Lower leg skin (tissue), 4 donors: ENCODE data around the gene CLHC1. TPM values are rescaled to one million over a fixed set of nuclear protein-coding genes. Genes with fewer than 3 reads are reported as not detected.

ENCODE experiments used
- DNase-seq, 2 donors: peaks; one replicate each; pipeline ENCODE4 v3.0.0-alpha.2; 2019; ENCODE audit warnings: low spot score in 2 of 2
- H3K4me3 ChIP-seq: fragments of 200-600 bp; sonication (generic); 2 replicates; pipeline ENCODE4 v1.5.1; 2017; ENCODE audit warnings: mild to moderate bottlenecking, low read depth; ENCODE audit not compliant: poor library complexity, severe bottlenecking
- CTCF ChIP-seq, 3 donors: fragments of 450-650 bp; IDR thresholded peaks; one replicate each; pipeline ENCODE4 v1.5.1; 2016; ENCODE audit warnings: antibody characterized with exemption in 3 of 3, mild to moderate bottlenecking in 3 of 3, moderate library complexity in 2 of 3
- POLR2A ChIP-seq, 2 donors: fragments of 450-650 bp; IDR thresholded peaks; one replicate each; pipeline ENCODE4 v1.6.1; 2016 to 2017; ENCODE audit warnings: antibody characterized with exemption in 2 of 2, mild to moderate bottlenecking in 1 of 2, moderate library complexity in 1 of 2
- WGBS, 2 donors: methylation state at CpG; one replicate each; pipeline ENCODE4 v1.1.5; 2018; 5-methylcytosine and 5-hydroxymethylcytosine counted together
- intact Hi-C: fragments of 100-400 bp; cut with DNase I; formaldehyde crosslinking; loops from one replicate; pipeline ENCODE4 v1.15.0; 2023; ENCODE audit warnings: low total_unique reads
- total RNA-seq, 4 donors: library from RNA; depleted of rRNA; stranded (reverse); fragments of >200 nt; gene quantifications; one replicate each; pipeline ENCODE4 v1.1.0, GENCODE V29; 2016

The CLHC1 gene
- total RNA-seq, 4 donors from 2014 or later: 5.3 to 13.1 (median 7.9) TPM

- intact Hi-C loops: loop anchor here (10.0 kb wide), 2 partner anchors 121 to 151 kb away; no protein-coding TSS in a partner anchor
- WGBS, 2 donors: 28 to 57% methylated on average over 1 of the region's 1 CpG
- TF ChIP-seq CTCF (IDR thresholded peaks at IDR 0.05) (no peak), POLR2A (IDR thresholded peaks at IDR 0.05) (no peak)
- no peak overlapping the region for H3K4me3 ChIP-seq
- DNase-seq: no peak
These were observed 66.5 kb downstream of the CLHC1 start for GRCh38 chr2:55165626-55166025.

DNA sequence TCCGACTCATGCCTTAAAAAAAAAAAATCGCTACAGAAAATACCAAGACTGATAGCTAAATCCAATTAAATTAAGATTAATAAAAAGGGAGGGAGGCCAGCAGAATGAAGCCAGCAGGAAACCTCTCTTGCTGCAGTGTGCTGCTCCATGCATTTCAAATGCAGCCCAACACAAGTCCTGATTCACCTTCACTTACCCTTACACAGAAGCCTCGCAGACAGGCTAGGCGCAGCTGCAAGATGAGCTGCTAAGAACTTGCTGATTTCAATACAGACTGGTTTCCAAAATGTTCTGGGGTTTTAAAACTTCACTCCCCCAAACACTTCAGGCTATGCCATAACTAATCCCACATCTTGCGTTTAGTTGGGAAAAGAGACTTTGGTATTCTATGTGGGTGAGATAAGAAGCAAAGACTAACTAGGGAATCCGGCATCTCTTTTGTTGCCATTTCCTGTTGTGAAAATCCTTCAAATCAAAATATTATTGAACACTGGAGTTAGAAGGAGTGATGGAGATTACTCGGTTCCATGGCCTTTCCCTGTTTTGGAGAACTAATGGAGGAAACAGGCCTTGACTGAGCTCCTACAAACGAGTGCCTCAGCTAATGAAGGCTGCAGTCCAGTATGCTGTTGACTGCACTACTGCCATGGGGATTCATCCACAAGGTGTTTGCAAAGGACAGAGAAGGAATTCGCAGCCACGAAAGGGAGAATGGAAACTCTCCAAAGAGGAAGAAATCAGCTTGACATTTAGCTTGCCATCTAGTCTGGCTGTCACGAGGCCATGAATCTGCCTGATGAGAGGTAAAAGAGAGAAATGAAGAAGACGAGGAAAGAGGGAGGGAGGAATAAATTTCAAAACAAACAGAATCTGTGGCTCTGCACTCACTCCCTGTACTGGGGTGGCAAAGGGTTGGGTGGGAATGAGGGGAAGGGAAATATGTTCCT lies 67.3 kb downstream of the CLHC1 start:
- WGBS, 2 donors: 88 to 93% methylated on average over 12 of the region's 12 CpGs
- TF ChIP-seq POLR2A (IDR thresholded peaks at IDR 0.05) (no peak), CTCF (IDR thresholded peaks at IDR 0.05) (no peak)
- no peak overlapping the region for H3K4me3 ChIP-seq
- DNase-seq: no peak
- intact Hi-C loops: loop anchor here (10.0 kb wide), 2 partner anchors 120 to 150 kb away; no protein-coding TSS in a partner anchor

- 73 to 83% methylated on average over 7 of the region's 7 CpGs for WGBS, 2 donors
- intact Hi-C loops: loop anchor here (10.0 kb wide), 2 partner anchors 119 to 149 kb away; no protein-coding TSS in a partner anchor
- no peak for DNase-seq
- H3K4me3 ChIP-seq: no peak overlapping the region
- TF ChIP-seq POLR2A (IDR thresholded peaks at IDR 0.05) (no peak), CTCF (IDR thresholded peaks at IDR 0.05) (no peak)
These were observed 68.1 kb downstream of the CLHC1 start for GRCh38 chr2:55163941-55164390.

GRCh38 chr2:55163274-55163721 lies 68.8 kb downstream of the CLHC1 start:
- no peak for DNase-seq
- intact Hi-C loops: loop anchor here (10.0 kb wide), 2 partner anchors 118 to 148 kb away; no protein-coding TSS in a partner anchor
- no peak overlapping the region for H3K4me3 ChIP-seq
- WGBS, 2 donors: 42 to 43% methylated on average over 9 of the region's 9 CpGs
- no peak for TF ChIP-seq CTCF (IDR thresholded peaks at IDR 0.05)
- TF ChIP-seq POLR2A (IDR thresholded peaks at IDR 0.05): no peak

DNA sequence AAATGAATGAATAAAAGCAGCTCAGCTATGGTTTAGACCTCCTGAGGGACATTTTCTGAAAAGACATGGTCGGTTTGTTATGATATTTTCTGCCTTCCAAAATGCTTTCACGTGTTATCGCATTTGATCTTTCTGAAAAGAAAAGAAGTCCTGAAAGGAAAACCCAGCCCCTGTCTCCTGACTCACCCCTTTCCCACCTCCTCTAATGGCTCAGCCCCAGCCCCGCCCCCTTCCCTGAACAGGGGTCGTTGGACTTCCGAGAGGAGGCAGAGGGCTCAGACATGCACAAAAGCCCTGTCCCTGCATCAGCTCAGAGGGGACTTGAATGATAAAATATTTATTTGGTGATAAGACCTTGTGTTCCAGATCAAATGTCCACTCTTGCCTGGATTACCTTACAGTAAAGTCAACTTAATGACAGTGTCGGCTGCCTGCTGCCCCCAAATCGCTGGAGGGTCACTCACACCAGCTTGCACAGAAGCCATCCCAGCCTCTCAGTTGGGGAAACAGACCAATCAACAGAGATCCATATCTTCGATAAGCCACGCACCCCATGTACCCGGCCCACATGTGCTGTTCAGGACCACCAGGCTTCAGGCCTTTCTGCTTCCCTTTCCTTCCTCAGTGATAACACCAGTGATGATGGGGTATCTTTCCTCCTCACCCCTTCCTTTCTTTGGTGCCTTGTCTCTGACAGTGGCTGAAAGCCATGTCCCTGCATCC lies 69.6 kb downstream of the CLHC1 start:
- 72 to 76% methylated on average over 11 of the region's 11 CpGs for WGBS, 2 donors
- TF ChIP-seq POLR2A (IDR thresholded peaks at IDR 0.05) (no peak), CTCF (IDR thresholded peaks at IDR 0.05) (no peak)
- no peak overlapping the region for H3K4me3 ChIP-seq
- intact Hi-C loops: loop anchor here (10.0 kb wide), 2 partner anchors 118 to 148 kb away; no protein-coding TSS in a partner anchor
- DNase-seq: no peak
